ENCODE measurements around the gene SPIRE2. TPM values are rescaled to one million over a fixed set of nuclear protein-coding genes. Genes with fewer than 3 reads are reported as not detected.
"Not testable (repeated sequence)": the region's sequence is repeated elsewhere in the genome, so short reads cannot be mapped to it uniquely, and the experiment has no call there.

Gene SPIRE2, protein sequence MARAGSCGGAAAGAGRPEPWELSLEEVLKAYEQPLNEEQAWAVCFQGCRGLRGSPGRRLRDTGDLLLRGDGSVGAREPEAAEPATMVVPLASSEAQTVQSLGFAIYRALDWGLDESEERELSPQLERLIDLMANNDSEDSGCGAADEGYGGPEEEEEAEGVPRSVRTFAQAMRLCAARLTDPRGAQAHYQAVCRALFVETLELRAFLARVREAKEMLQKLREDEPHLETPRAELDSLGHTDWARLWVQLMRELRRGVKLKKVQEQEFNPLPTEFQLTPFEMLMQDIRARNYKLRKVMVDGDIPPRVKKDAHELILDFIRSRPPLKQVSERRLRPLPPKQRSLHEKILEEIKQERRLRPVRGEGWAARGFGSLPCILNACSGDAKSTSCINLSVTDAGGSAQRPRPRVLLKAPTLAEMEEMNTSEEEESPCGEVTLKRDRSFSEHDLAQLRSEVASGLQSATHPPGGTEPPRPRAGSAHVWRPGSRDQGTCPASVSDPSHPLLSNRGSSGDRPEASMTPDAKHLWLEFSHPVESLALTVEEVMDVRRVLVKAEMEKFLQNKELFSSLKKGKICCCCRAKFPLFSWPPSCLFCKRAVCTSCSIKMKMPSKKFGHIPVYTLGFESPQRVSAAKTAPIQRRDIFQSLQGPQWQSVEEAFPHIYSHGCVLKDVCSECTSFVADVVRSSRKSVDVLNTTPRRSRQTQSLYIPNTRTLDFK
- total RNA-seq (2014; rRNA removed; shearing (Covaris generic); ENCODE audit: low replicate concordance): 1.0 TPM in 2 replicates

DNA sequence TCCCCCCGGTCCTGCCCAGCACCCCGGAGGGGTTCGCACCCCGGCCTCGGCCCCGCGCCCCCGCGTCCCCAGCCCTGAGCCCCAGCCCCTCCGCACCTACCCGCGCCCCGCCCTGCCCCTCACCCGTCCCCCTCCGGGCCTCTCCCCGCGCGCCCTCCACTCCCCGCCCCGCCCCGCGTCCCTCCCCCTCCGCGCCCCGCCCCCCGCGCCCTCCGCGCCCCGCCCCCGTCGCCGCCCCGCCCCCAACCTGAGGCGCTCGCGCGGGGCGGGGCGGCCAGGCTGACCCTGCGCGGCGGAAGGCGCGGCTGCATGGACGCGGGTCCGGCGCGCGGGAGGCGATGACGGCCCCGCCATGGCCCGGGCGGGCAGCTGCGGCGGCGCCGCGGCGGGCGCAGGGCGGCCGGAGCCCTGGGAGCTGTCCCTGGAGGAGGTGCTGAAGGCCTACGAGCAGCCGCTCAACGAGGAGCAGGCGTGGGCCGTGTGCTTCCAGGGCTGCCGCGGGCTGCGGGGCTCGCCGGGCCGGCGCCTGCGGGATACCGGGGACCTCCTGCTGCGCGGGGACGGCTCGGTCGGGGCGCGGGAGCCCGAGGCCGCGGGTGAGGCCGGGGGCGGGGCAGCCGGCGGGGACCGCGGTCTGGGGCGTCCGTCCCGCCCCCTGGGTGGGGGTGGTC, at the start of gene SPIRE2:
Gene SPIRE2, plus strand, starts transcription at position 277 of the 671 bp plus-strand sequence. Its CDS starts 76 bp downstream, at position 353.
- Histone ChIP-seq H3K4me3 (ENCODE audit: low read length) (peak within 1 kb of the TSS; percentile 62; the same call in 1 of the 2 replicates), H3K27me3 (ENCODE audit: low read length) (no peaks in the 10 kb centered on the region), H3K79me2 (ENCODE audit: low read length) (no peaks in the 10 kb centered on the region), H3K4me2 (ENCODE audit: low read depth, low read length, poor library complexity, severe bottlenecking) (peak within 1 kb of the TSS; percentile 69), H3K4me1 (ENCODE audit: low read length) (peaks cover 17% of the 10 kb centered on the region), H3K9me3 (ENCODE audit: low read length) (no peaks in the 10 kb centered on the region), H4K20me1 (ENCODE audit: insufficient read depth, low read depth, low read length) (0 out of 2 replicates have a peak, but pooled peaks cover 9% of the 10 kb centered on the region), H3K36me3 (ENCODE audit: insufficient read depth, low read length) (no peaks in the 10 kb centered on the region), H3K9me2 (replicated peaks; ENCODE audit: insufficient read depth, low read length) (no peaks in the 10 kb centered on the region), H2AFZ (ENCODE audit: low read length) (no peak within 1 kb of the TSS), H3K9ac (ENCODE audit: low read length) (peak within 1 kb of the TSS; percentile 62), H3K27ac (ENCODE audit: low read length) (no peak within 1 kb of the TSS)
- peak; percentile 90 for DNase-seq

DNA sequence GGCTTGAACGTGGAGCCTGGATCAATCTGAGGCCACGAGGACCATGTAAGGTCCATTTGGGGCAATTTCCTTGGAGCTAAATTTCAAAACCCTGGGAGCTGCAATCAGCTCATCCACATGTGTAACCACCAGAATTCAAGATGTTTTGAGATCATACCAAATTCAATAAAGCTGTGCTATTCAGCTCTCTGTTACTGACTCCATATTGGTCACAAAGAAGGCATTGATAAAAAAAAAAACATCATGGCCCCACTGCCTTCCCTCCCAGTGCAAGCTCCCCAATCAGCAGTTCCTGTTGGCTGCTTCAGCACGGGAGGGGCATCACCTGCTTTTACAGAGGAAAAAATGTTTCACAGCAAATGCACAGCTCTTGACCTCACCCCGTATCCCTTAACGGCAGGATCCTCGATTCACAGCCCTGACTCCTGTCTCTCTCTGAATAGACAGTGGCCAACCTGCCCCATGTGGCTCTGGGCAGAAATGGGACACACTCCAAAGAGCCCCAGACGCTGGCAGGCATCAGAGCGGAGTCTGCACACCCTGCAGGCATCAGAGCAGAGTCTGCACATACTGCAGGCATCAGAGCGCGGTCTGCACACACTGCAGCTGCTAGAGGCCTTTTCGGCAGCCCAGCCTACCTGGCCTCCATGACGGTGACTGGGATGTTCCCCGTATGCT, 48.9 kb upstream of the SPIRE2 start:
- peaks cover 25% of the 10 kb centered on the region for H3K36me3 ChIP-seq (ENCODE audit: insufficient read depth, low read length)
- no peaks in the 10 kb centered on the region for H3K79me2 ChIP-seq (ENCODE audit: low read length)
- no peak overlapping the region for H3K9ac ChIP-seq (ENCODE audit: low read length)
- no peak overlapping the region for H2AFZ ChIP-seq (ENCODE audit: low read length)
- H3K4me1 ChIP-seq (ENCODE audit: low read length): no peaks in the 10 kb centered on the region
- H3K9me3 ChIP-seq (ENCODE audit: low read length): no peaks in the 10 kb centered on the region
- H3K9me2 ChIP-seq (replicated peaks; ENCODE audit: insufficient read depth, low read length): no peaks in the 10 kb centered on the region
- H3K27ac ChIP-seq (ENCODE audit: low read length): no peak overlapping the region
- H3K27me3 ChIP-seq (ENCODE audit: low read length): no peaks in the 10 kb centered on the region
- H3K4me3 ChIP-seq (ENCODE audit: low read length): no peak overlapping the region
- no peak overlapping the region for H3K4me2 ChIP-seq (ENCODE audit: low read depth, low read length, poor library complexity, severe bottlenecking)
- no peak for DNase-seq
- no peaks in the 10 kb centered on the region for H4K20me1 ChIP-seq (ENCODE audit: insufficient read depth, low read depth, low read length)

DNA sequence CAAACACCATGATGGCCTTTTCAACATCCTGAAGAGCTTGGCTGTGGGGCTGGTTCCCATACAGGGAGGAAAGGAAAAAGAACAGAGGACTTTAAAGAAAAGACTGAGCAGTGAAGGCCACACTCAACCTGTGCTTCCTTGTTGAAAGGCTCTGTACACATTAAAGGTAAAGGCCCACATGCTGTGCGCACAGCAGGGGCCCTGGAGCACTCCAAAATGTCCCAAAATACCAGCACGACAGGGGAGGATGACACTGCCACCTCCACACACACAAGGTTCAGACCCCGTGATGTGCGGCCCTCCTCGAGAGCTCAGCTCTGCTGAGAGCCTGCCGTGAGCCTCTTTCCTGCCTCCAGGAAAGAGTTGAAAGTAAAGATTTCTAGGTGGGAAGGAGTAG, 48.4 kb upstream of the SPIRE2 start:
- Histone ChIP-seq H3K9ac (ENCODE audit: low read length) (no peak overlapping the region), H3K27me3 (ENCODE audit: low read length) (no peaks in the 10 kb centered on the region), H3K27ac (ENCODE audit: low read length) (no peak overlapping the region), H3K4me2 (ENCODE audit: low read depth, low read length, poor library complexity, severe bottlenecking) (no peak overlapping the region), H2AFZ (ENCODE audit: low read length) (no peak overlapping the region), H3K9me2 (replicated peaks; ENCODE audit: insufficient read depth, low read length) (no peaks in the 10 kb centered on the region), H3K9me3 (ENCODE audit: low read length) (no peaks in the 10 kb centered on the region), H4K20me1 (ENCODE audit: insufficient read depth, low read depth, low read length) (no peaks in the 10 kb centered on the region), H3K36me3 (ENCODE audit: insufficient read depth, low read length) (peaks cover 29% of the 10 kb centered on the region), H3K79me2 (ENCODE audit: low read length) (no peaks in the 10 kb centered on the region), H3K4me1 (ENCODE audit: low read length) (no peaks in the 10 kb centered on the region), H3K4me3 (ENCODE audit: low read length) (no peak overlapping the region)
- no peak for DNase-seq

DNA sequence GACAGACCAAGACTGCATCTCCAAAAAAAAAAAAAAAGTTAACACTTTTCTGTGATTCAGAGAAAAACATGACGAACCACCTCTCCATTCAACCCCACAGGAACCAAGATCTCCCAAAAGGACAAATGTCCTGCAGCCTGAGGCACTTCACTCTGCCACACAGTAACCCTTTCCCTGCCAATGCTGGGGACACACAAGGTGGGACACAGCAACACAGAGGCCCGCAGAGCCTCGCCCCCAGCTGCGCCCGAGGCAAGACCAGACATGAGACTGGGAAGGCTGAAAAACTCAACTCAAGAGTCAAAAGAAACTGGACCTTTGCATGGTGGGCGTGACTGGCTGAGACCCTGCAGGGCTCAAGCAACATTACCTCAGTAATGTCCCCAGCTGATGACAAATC, 45.8 kb upstream of the SPIRE2 start:
- Histone ChIP-seq H3K36me3 (ENCODE audit: insufficient read depth, low read length) (peaks cover 29% of the 10 kb centered on the region), H3K9me3 (ENCODE audit: low read length) (no peaks in the 10 kb centered on the region), H3K4me2 (ENCODE audit: low read depth, low read length, poor library complexity, severe bottlenecking) (no peak overlapping the region), H3K27ac (ENCODE audit: low read length) (no peak overlapping the region), H3K79me2 (ENCODE audit: low read length) (no peaks in the 10 kb centered on the region), H3K9me2 (replicated peaks; ENCODE audit: insufficient read depth, low read length) (no peaks in the 10 kb centered on the region), H3K4me3 (ENCODE audit: low read length) (no peak overlapping the region), H2AFZ (ENCODE audit: low read length) (no peak overlapping the region), H3K9ac (ENCODE audit: low read length) (no peak overlapping the region), H3K27me3 (ENCODE audit: low read length) (no peaks in the 10 kb centered on the region), H4K20me1 (ENCODE audit: insufficient read depth, low read depth, low read length) (no peaks in the 10 kb centered on the region), H3K4me1 (ENCODE audit: low read length) (no peaks in the 10 kb centered on the region)
- DNase-seq: no peak

DNA sequence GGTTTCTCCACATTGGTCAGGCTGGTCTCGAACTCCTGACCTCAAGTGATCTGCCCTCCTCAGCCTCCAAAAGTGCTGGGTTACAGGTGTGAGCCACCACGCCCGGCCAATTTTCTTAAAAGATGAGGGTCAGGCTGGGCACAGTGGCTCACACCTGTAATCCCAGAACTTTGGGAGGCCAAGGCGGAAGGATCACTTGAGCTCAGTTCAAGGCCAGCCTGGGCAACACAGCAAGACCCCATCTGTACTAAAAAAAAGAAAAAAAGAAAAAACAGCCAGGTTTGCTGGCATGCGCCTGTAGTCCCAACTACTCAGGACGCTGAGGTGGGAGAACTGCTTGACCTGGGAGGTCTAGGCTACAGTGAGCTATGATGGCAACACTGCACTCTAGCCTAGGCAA, 44.3 kb upstream of the SPIRE2 start:
- not testable (repeated sequence) for H3K27ac ChIP-seq (ENCODE audit: low read length); H3K9me3 ChIP-seq (ENCODE audit: low read length); H3K4me2 ChIP-seq (ENCODE audit: low read depth, low read length, poor library complexity, severe bottlenecking); H3K79me2 ChIP-seq (ENCODE audit: low read length); DNase-seq; H3K9ac ChIP-seq (ENCODE audit: low read length); H3K9me2 ChIP-seq (replicated peaks; ENCODE audit: insufficient read depth, low read length); H2AFZ ChIP-seq (ENCODE audit: low read length); H3K4me3 ChIP-seq (ENCODE audit: low read length); H3K27me3 ChIP-seq (ENCODE audit: low read length); H4K20me1 ChIP-seq (ENCODE audit: insufficient read depth, low read depth, low read length); H3K4me1 ChIP-seq (ENCODE audit: low read length)
- H3K36me3 ChIP-seq (ENCODE audit: insufficient read depth, low read length): peaks cover 32% of the 10 kb centered on the region

DNA sequence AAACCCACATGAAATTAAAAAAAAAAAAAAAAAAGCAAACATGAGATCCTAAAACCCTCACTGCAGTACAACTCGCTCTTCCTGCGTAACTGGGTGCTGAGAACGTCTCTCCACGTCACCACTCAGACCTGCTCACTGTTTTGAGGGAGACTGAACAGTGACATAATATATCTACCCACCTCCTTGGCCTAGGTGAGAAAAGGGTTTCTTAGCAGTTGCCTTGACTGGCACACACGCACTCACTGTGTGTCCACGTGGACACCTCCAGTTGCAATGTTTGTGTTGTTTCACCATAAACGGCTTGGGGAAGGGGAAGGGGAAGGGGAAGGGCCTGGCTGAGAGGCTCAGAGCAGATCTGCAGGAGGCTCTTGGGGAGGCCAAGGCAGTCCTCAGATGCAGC, 43.9 kb upstream of the SPIRE2 start:
- Histone ChIP-seq H3K9me2 (replicated peaks; ENCODE audit: insufficient read depth, low read length) (no peaks in the 10 kb centered on the region), H3K27me3 (ENCODE audit: low read length) (no peaks in the 10 kb centered on the region), H3K4me3 (ENCODE audit: low read length) (no peak overlapping the region), H3K9me3 (ENCODE audit: low read length) (no peaks in the 10 kb centered on the region), H4K20me1 (ENCODE audit: insufficient read depth, low read depth, low read length) (no peaks in the 10 kb centered on the region), H3K27ac (ENCODE audit: low read length) (no peak overlapping the region), H3K4me1 (ENCODE audit: low read length) (no peaks in the 10 kb centered on the region), H3K79me2 (ENCODE audit: low read length) (no peaks in the 10 kb centered on the region), H3K9ac (ENCODE audit: low read length) (no peak overlapping the region), H2AFZ (ENCODE audit: low read length) (no peak overlapping the region), H3K36me3 (ENCODE audit: insufficient read depth, low read length) (peaks cover 28% of the 10 kb centered on the region), H3K4me2 (ENCODE audit: low read depth, low read length, poor library complexity, severe bottlenecking) (no peak overlapping the region)
- DNase-seq: no peak

DNA sequence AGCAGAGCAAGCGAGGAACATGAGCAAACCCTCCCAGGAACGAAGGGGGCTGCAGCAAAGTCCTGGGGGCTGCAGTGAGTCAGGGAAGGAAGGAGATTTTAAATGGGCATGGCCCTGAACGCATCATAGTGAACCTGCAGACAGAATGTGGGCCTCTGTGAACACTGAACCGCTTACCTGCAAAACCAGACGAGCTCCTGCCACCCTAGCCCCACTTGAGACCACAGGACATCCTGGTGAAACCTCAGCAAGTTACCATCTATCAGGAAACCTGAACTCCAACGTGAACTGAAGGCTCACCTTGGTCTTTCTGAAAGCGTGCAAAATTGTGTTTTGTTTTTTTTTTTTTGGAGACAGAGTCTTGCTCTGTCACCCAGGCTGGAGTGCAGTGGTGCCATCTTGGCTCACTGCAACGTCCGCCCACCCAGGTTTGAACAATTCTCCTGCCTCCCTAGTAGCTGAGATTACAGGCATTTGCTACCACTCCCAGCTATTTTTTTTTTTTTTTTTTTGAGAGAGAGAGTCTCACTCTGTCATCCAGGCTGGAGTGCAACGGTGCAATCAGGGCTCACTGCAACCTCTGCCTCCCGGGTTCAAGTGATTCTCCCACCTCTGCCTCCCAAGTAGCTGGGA, 42.6 kb upstream of the SPIRE2 start:
- Histone ChIP-seq H3K9ac (ENCODE audit: low read length) (no peak overlapping the region), H3K27ac (ENCODE audit: low read length) (no peak overlapping the region), H3K27me3 (ENCODE audit: low read length) (no peaks in the 10 kb centered on the region), H3K36me3 (ENCODE audit: insufficient read depth, low read length) (peaks cover 25% of the 10 kb centered on the region), H4K20me1 (ENCODE audit: insufficient read depth, low read depth, low read length) (no peaks in the 10 kb centered on the region), H3K9me3 (ENCODE audit: low read length) (no peaks in the 10 kb centered on the region), H2AFZ (ENCODE audit: low read length) (no peak overlapping the region), H3K4me1 (ENCODE audit: low read length) (no peaks in the 10 kb centered on the region), H3K9me2 (replicated peaks; ENCODE audit: insufficient read depth, low read length) (no peaks in the 10 kb centered on the region), H3K4me2 (ENCODE audit: low read depth, low read length, poor library complexity, severe bottlenecking) (no peak overlapping the region), H3K4me3 (ENCODE audit: low read length) (no peak overlapping the region), H3K79me2 (ENCODE audit: low read length) (peaks cover 4% of the 10 kb centered on the region; the same call in 1 of the 2 replicates)
- no peak for DNase-seq
